ENCODE measurements around the gene ZNF853.

Gene ZNF853

GRCh38 chr7:6623589-6624245, 8.3 kb downstream of the ZNF853 start:
- peak overlapping the region; percentile 5 for H3K4me2 ChIP-seq (ENCODE audit: low read depth, low read length, poor library complexity, severe bottlenecking)
- no peaks in the 10 kb centered on the region for H3K27me3 ChIP-seq (ENCODE audit: low read length)
- H2AFZ ChIP-seq (ENCODE audit: low read depth, low read length, severe bottlenecking), result peak overlapping the region; percentile 21
- H3K9ac ChIP-seq (ENCODE audit: low read length), result peak overlapping the region; percentile 10; the same call in 1 of the 2 replicates
- no peaks in the 10 kb centered on the region for H3K9me3 ChIP-seq (ENCODE audit: insufficient read depth, low read length)
- no peaks in the 10 kb centered on the region for H4K20me1 ChIP-seq (ENCODE audit: low read depth, low read length)
- no peak overlapping the region for H3K27ac ChIP-seq (ENCODE audit: low read depth, low read length)
- TF ChIP-seq CTCF (IDR thresholded peaks at IDR 0.05; ENCODE audit: insufficient read depth, low read length, poor library complexity, severe bottlenecking), result no peak
- TF ChIP-seq EZH2phosphoT487 (conservative IDR thresholded peaks at IDR 0.05; ENCODE audit: low read length), result no peak
- H3K79me2 ChIP-seq (ENCODE audit: insufficient read depth, low read length), result no peaks in the 10 kb centered on the region
- H3K4me3 ChIP-seq (ENCODE audit: insufficient read depth, low read length, poor library complexity, severe bottlenecking), result no peak overlapping the region
- H3F3A ChIP-seq (ENCODE audit: insufficient read depth), result no peaks in the 10 kb centered on the region
- H3K36me3 ChIP-seq (ENCODE audit: low read length), result no peaks in the 10 kb centered on the region
- H3K9me2 ChIP-seq (replicated peaks; ENCODE audit: insufficient read depth, low read length), result no peaks in the 10 kb centered on the region

- Histone ChIP-seq H3K4me3 (ENCODE audit: insufficient read depth, low read length, poor library complexity, severe bottlenecking) (no peak overlapping the region), H3K9ac (ENCODE audit: low read length) (peak overlapping the region; percentile 10; the same call in 1 of the 2 replicates), H2AFZ (ENCODE audit: low read depth, low read length, severe bottlenecking) (peak overlapping the region; percentile 21), H3K9me2 (replicated peaks; ENCODE audit: insufficient read depth, low read length) (no peaks in the 10 kb centered on the region), H3K79me2 (ENCODE audit: insufficient read depth, low read length) (no peaks in the 10 kb centered on the region), H3K4me2 (ENCODE audit: low read depth, low read length, poor library complexity, severe bottlenecking) (peak overlapping the region; percentile 5), H4K20me1 (ENCODE audit: low read depth, low read length) (no peaks in the 10 kb centered on the region), H3K9me3 (ENCODE audit: insufficient read depth, low read length) (no peaks in the 10 kb centered on the region), H3F3A (ENCODE audit: insufficient read depth) (no peaks in the 10 kb centered on the region), H3K27ac (ENCODE audit: low read depth, low read length) (no peak overlapping the region), H3K36me3 (ENCODE audit: low read length) (no peaks in the 10 kb centered on the region), H3K27me3 (ENCODE audit: low read length) (no peaks in the 10 kb centered on the region)
- TF ChIP-seq CTCF (IDR thresholded peaks at IDR 0.05; ENCODE audit: insufficient read depth, low read length, poor library complexity, severe bottlenecking) (no peak), EZH2phosphoT487 (conservative IDR thresholded peaks at IDR 0.05; ENCODE audit: low read length) (no peak)
These were observed 8.8 kb downstream of the ZNF853 start for GRCh38 chr7:6624246-6624611.

- no peaks in the 10 kb centered on the region for H3K9me3 ChIP-seq (ENCODE audit: insufficient read depth, low read length)
- H3K27me3 ChIP-seq (ENCODE audit: low read length), result no peaks in the 10 kb centered on the region
- H3K9ac ChIP-seq (ENCODE audit: low read length), result no peak overlapping the region
- no peak for TF ChIP-seq EZH2phosphoT487 (conservative IDR thresholded peaks at IDR 0.05; ENCODE audit: low read length)
- TF ChIP-seq CTCF (IDR thresholded peaks at IDR 0.05; ENCODE audit: insufficient read depth, low read length, poor library complexity, severe bottlenecking), result no peak
- no peaks in the 10 kb centered on the region for H3K79me2 ChIP-seq (ENCODE audit: insufficient read depth, low read length)
- H3K9me2 ChIP-seq (replicated peaks; ENCODE audit: insufficient read depth, low read length), result no peaks in the 10 kb centered on the region
- no peak overlapping the region for H3K4me3 ChIP-seq (ENCODE audit: insufficient read depth, low read length, poor library complexity, severe bottlenecking)
- H4K20me1 ChIP-seq (ENCODE audit: low read depth, low read length), result no peaks in the 10 kb centered on the region
- no peaks in the 10 kb centered on the region for H3F3A ChIP-seq (ENCODE audit: insufficient read depth)
- H3K4me2 ChIP-seq (ENCODE audit: low read depth, low read length, poor library complexity, severe bottlenecking), result no peak overlapping the region
- H3K27ac ChIP-seq (ENCODE audit: low read depth, low read length), result no peak overlapping the region
- no peaks in the 10 kb centered on the region for H3K36me3 ChIP-seq (ENCODE audit: low read length)
- no peak overlapping the region for H2AFZ ChIP-seq (ENCODE audit: low read depth, low read length, severe bottlenecking)
These were observed 12.6 kb downstream of the ZNF853 start for GRCh38 chr7:6628045-6628444.
